ENCODE data around the gene PLTP. TPM values are rescaled to one million over a fixed set of nuclear protein-coding genes. Genes with fewer than 3 reads are reported as not detected.

PLTP gene
- total and polyA plus RNA-seq, 2 of the 13 experiments (the other 11 are each of a cell fraction or from before 2014, with no cell fraction given), result 16.9 to 28.6 TPM

DNA sequence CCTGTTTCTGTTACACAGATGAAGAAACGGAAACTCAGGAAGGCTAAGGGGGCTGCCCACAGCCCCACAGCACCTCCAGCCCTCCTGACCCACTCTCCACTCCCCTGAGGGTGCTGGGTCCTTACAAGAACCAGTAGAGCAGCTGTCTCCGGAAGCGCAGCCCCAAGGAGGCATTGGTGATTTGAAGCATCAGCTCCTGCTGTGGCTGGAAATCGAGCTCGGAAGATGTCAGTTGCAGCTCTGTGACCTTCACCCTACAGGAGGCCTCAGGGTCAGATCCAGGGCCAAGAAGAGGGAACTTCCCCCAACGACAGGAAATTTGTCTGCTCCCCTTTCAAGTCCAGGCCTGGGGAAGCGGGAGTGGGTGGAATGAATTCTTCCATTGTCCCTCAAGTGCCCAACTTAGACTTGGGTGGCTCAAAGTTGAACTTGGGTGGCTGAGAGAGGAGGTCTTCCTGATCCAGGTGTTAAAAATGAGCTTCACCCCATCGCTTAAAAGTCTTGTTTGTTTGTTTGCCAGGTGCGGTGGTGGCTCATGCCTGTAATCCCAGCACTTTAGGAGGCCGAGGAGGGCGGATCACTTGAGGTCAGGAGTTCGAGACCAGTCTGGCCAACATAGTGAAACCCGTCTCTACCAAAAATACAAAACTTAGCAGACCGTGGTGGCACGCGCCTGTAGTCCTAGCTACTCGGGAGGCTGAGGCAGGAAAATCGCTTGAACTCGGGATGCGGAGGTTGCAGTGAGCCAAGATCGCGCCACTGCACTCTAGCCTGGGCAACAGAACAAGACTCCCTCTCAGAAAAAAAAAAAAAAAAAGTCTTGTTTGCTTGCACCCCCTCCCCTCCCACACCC lies 1.9 kb downstream of the PLTP start (continued):
- TF ChIP-seq ARID5B (CRISPR knock-in tag; IDR thresholded peaks at IDR 0.05) (peak; percentile 78), SIX1 (CRISPR knock-in tag; IDR thresholded peaks at IDR 0.05; ENCODE audit: borderline replicate concordance) (no peak), CCAR2 (optimal IDR thresholded peaks at IDR 0.05; ENCODE audit: low read depth, low read length) (no peak), RFX1 (IDR thresholded peaks at IDR 0.05) (no peak), ZNF281 (CRISPR knock-in tag; IDR thresholded peaks at IDR 0.05; ENCODE audit: borderline replicate concordance) (peak; percentile 83), CAMTA2 (CRISPR knock-in tag; IDR thresholded peaks at IDR 0.05; ENCODE audit: borderline replicate concordance) (peak; percentile 17; the same call in 1 of the 2 replicates), CENPX (CRISPR knock-in tag; IDR thresholded peaks at IDR 0.05) (no peak)
- TF ChIP-seq, protein P1, sequence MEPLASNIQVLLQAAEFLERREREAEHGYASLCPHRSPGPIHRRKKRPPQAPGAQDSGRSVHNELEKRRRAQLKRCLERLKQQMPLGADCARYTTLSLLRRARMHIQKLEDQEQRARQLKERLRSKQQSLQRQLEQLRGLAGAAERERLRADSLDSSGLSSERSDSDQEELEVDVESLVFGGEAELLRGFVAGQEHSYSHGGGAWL (CRISPR knock-in tag; IDR thresholded peaks at IDR 0.05), result no peak
- TF ChIP-seq, protein P2, sequence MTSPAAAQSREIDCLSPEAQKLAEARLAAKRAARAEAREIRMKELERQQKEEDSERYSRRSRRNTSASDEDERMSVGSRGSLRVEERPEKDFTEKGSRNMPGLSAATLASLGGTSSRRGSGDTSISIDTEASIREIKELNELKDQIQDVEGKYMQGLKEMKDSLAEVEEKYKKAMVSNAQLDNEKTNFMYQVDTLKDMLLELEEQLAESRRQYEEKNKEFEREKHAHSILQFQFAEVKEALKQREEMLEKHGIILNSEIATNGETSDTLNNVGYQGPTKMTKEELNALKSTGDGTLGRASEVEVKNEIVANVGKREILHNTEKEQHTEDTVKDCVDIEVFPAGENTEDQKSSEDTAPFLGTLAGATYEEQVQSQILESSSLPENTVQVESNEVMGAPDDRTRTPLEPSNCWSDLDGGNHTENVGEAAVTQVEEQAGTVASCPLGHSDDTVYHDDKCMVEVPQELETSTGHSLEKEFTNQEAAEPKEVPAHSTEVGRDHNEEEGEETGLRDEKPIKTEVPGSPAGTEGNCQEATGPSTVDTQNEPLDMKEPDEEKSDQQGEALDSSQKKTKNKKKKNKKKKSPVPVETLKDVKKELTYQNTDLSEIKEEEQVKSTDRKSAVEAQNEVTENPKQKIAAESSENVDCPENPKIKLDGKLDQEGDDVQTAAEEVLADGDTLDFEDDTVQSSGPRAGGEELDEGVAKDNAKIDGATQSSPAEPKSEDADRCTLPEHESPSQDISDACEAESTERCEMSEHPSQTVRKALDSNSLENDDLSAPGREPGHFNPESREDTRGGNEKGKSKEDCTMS (CRISPR knock-in tag; conservative IDR thresholded peaks at IDR 0.05), result no peak
- TF ChIP-seq, protein P3, sequence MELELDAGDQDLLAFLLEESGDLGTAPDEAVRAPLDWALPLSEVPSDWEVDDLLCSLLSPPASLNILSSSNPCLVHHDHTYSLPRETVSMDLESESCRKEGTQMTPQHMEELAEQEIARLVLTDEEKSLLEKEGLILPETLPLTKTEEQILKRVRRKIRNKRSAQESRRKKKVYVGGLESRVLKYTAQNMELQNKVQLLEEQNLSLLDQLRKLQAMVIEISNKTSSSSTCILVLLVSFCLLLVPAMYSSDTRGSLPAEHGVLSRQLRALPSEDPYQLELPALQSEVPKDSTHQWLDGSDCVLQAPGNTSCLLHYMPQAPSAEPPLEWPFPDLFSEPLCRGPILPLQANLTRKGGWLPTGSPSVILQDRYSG (CRISPR knock-in tag; IDR thresholded peaks at IDR 0.05), result no peak

Data from HepG2 (cell line).